Cardiac muscle cell (in vitro differentiated cells and primary cell): ENCODE data around the gene IDE. TPM values are rescaled to one million over a fixed set of nuclear protein-coding genes. Genes with fewer than 3 reads are reported as not detected.

ENCODE experiments used
- DNase-seq, 2 donors: peaks; one replicate each; pipeline versions ENCODE4 v3.0.0 to v3.0.0-alpha.2; 2010 to 2017; ENCODE audit warnings: low read depth in 1 of 2, low spot score in 1 of 2
- H3K27ac ChIP-seq: fragments of 200-600 bp; sonication (generic); 2 replicates; pipeline ENCODE4 v1.5.1; 2016
- H3K27me3 ChIP-seq: fragments of 200-600 bp; sonication (generic); 2 replicates; pipeline ENCODE4 v1.6.0; 2016; ENCODE audit warnings: control low read depth
- H3K36me3 ChIP-seq: fragments of 200-600 bp; sonication (generic); 2 replicates; pipeline ENCODE4 v1.5.1; 2016; ENCODE audit warnings: control low read depth
- H3K4me1 ChIP-seq: fragments of 200-600 bp; sonication (generic); 2 replicates; pipeline ENCODE4 v1.8.1; 2017; ENCODE audit warnings: low read depth, mild to moderate bottlenecking, mixed run types
- H3K4me3 ChIP-seq: fragments of 200-600 bp; sonication (generic); 2 replicates; pipeline ENCODE4 v1.5.1; 2016; ENCODE audit warnings: mild to moderate bottlenecking
- H3K9me3 ChIP-seq: fragments of 200-600 bp; sonication (generic); 2 replicates; pipeline ENCODE4 v1.5.1; 2017; ENCODE audit warnings: low read depth, mild to moderate bottlenecking, control low read depth
- CTCF ChIP-seq: IDR thresholded peaks from 2 replicates; pipeline ENCODE4 v1.5.1; 2012; ENCODE audit warnings: low read depth, mild to moderate bottlenecking, low read length
- polyA plus RNA-seq: library from polyadenylated mRNA; unstranded; fragments of >200 nt; fragmentation: Nextera tagmentation; extraction: Ambion mirVana; gene quantifications from 2 replicates; pipeline ENCODE4 v1.2.1, GENCODE V29; 2016
- total RNA-seq: library from RNA; depleted of rRNA; stranded (reverse); fragments of >200 nt; gene quantifications from 2 replicates; pipeline ENCODE4 v1.2.3, GENCODE V29; 2016

IDE gene
- total and polyA plus RNA-seq, 2 experiments from 2014 or later = 23.2 to 30.0 TPM

- H3K27me3 ChIP-seq = peaks cover 26% of the 10 kb centered on the region
- no peaks in the 10 kb centered on the region for H3K36me3 ChIP-seq
- no peaks in the 10 kb centered on the region for H3K9me3 ChIP-seq
- peak; percentile 67 for TF ChIP-seq CTCF
- DNase-seq = peak; percentile 26 to 63
- H3K4me1 ChIP-seq = no peaks in the 10 kb centered on the region
- peak overlapping the region; percentile 4 for H3K4me3 ChIP-seq
- no peak overlapping the region for H3K27ac ChIP-seq
Measured at GRCh38 chr10:92419740-92420545, 153.9 kb downstream of the IDE start.

- H3K9me3 ChIP-seq = no peaks in the 10 kb centered on the region
- no peak overlapping the region for H3K4me3 ChIP-seq
- H3K27ac ChIP-seq = no peak overlapping the region
- H3K36me3 ChIP-seq = no peaks in the 10 kb centered on the region
- DNase-seq = no peak
- TF ChIP-seq CTCF = no peak
- H3K4me1 ChIP-seq = no peaks in the 10 kb centered on the region
- H3K27me3 ChIP-seq = peaks cover 26% of the 10 kb centered on the region
Measured at GRCh38 chr10:92418891-92419290, 155.0 kb downstream of the IDE start.

GRCh38 chr10:92418221-92418620, 155.7 kb downstream of the IDE start:
- H3K27me3 ChIP-seq = peaks cover 26% of the 10 kb centered on the region
- no peaks in the 10 kb centered on the region for H3K4me1 ChIP-seq
- H3K36me3 ChIP-seq = no peaks in the 10 kb centered on the region
- H3K9me3 ChIP-seq = no peaks in the 10 kb centered on the region
- H3K27ac ChIP-seq = no peak overlapping the region
- DNase-seq = no peak
- H3K4me3 ChIP-seq = no peak overlapping the region
- no peak for TF ChIP-seq CTCF

GRCh38 chr10:92413519-92413918, 160.4 kb downstream of the IDE start:
- Histone ChIP-seq H3K36me3 (no peaks in the 10 kb centered on the region), H3K27me3 (no peaks in the 10 kb centered on the region), H3K4me3 (no peak overlapping the region), H3K27ac (no peak overlapping the region), H3K9me3 (no peaks in the 10 kb centered on the region), H3K4me1 (no peaks in the 10 kb centered on the region)
- DNase-seq = peak in 1 of 2 donors; percentile 34
- TF ChIP-seq CTCF = no peak

GRCh38 chr10:92413011-92413410, 160.9 kb downstream of the IDE start:
- Histone ChIP-seq H3K9me3 (no peaks in the 10 kb centered on the region), H3K36me3 (no peaks in the 10 kb centered on the region), H3K27ac (no peak overlapping the region), H3K4me3 (no peak overlapping the region), H3K27me3 (no peaks in the 10 kb centered on the region), H3K4me1 (no peaks in the 10 kb centered on the region)
- TF ChIP-seq CTCF = no peak
- DNase-seq = no peak
